ENCODE data around the gene SERINC4.

DNA sequence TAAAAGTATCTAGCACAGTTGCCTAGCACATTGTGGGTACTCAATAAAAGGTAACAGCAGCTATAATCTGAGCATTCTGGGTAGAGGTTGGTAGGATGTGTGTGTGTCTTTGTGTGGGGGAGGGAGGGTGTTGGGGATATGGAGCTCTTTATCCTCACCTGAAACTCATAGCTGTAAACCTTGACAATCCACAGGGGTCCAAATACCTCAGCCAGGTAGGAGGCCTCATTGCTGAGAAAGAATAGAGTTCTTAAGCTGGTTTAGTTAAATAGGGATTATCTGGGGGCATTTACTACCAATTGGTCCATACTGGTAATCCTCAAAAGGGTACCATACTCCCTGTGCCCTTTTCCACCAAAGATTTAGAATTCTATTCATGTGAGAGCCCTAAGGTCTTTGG lies 4.0 kb downstream of the SERINC4 start:
- TF ChIP-seq CTCF (IDR thresholded peaks at IDR 0.05): no peak
- no peak for TF ChIP-seq MXI1 (IDR thresholded peaks at IDR 0.05; ENCODE audit: low read depth, low read length)
